GM12892 (cell line): ENCODE data around the gene NGF.

Experiments used
- POLR2A ChIP-seq: IDR thresholded peaks from 2 replicates; pipeline ENCODE4 v1.6.1; 2011; ENCODE audit warnings: low read depth, low read length, control low read depth
- POLR2AphosphoS5 ChIP-seq: IDR thresholded peaks from 2 replicates; pipeline ENCODE4 v1.6.1; 2011; ENCODE audit warnings: low read depth, low read length, control low read depth

DNA sequence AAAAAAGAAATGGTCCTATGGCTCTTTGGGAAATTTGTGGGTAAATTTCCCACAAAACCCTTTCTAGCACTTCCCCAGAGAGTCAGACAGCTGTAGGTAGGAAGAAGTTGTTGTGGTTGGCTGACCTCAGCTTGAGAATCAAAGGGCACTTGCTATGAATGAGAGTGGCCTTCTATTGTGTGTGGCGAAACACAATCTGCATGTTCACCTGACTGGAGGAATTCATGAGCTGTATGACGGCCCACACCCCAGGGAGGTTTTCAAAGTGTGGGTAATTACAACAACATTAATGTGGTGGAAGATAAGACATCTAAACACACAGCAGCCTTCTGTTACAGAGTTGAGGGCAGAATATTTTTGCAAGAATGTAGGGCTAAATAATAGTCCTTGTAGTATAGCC, 38.8 kb downstream of the NGF start:
- no peak for TF ChIP-seq POLR2AphosphoS5
- no peak for TF ChIP-seq POLR2A
